Neural progenitor cell (in vitro differentiated cells): ENCODE measurements around the gene LRP4. TPM values are rescaled to one million over a fixed set of nuclear protein-coding genes. Genes with fewer than 3 reads are reported as not detected.
"Not testable (repeated sequence)": the region's sequence is repeated elsewhere in the genome, so short reads cannot be mapped to it uniquely, and the experiment has no call there.

Experiments
- DNase-seq: peaks from one replicate; pipeline ENCODE4 v3.0.0-alpha.2; 2016; ENCODE audit warnings: low spot score
- H2AFZ ChIP-seq: fragments of 200-600 bp; sonication (generic); replicated peaks from 2 replicates; pipeline ENCODE4 v1.6.1; 2016; ENCODE audit warnings: antibody characterized with exemption
- H3F3A ChIP-seq: fragments of 200-600 bp; sonication (generic); 2 replicates; pipeline ENCODE4 v1.6.1; 2016; ENCODE audit warnings: antibody characterized with exemption, low read depth
- H3K27ac ChIP-seq: fragments of 200-600 bp; sonication (generic); 2 replicates; pipeline ENCODE4 v1.5.1; 2016; ENCODE audit warnings: mild to moderate bottlenecking
- H3K27me3 ChIP-seq: fragments of 200-600 bp; sonication (generic); 2 replicates; pipeline ENCODE4 v1.6.1; 2016; ENCODE audit warnings: mild to moderate bottlenecking, moderate library complexity
- H3K36me3 ChIP-seq: fragments of 200-600 bp; sonication (generic); 2 replicates; pipeline ENCODE4 v1.5.1; 2016
- H3K4me1 ChIP-seq: fragments of 200-600 bp; sonication (generic); 2 replicates; pipeline ENCODE4 v1.6.1; 2016; ENCODE audit warnings: mixed run types
- H3K4me2 ChIP-seq: fragments of 200-600 bp; sonication (generic); 2 replicates; pipeline ENCODE4 v1.6.1; 2016
- H3K4me3 ChIP-seq: fragments of 200-600 bp; sonication (generic); 2 replicates; pipeline ENCODE4 v1.5.1; 2016
- H3K79me2 ChIP-seq: fragments of 200-600 bp; sonication (generic); 2 replicates; pipeline ENCODE4 v1.6.1; 2016; ENCODE audit warnings: low read depth
- H3K9ac ChIP-seq: fragments of 200-600 bp; sonication (generic); 2 replicates; pipeline ENCODE4 v1.6.1; 2016
- H3K9me3 ChIP-seq: fragments of 200-600 bp; sonication (generic); 2 replicates; pipeline ENCODE4 v1.5.1; 2016; ENCODE audit warnings: low read depth
- H4K20me1 ChIP-seq: fragments of 200-600 bp; sonication (generic); 2 replicates; pipeline ENCODE4 v1.6.1; 2016; ENCODE audit warnings: low read depth
- H3K27ac Mint-ChIP-seq: 3 replicates; pipeline ENCODE4 v1.8.0; 2021; ENCODE audit warnings: mixed read lengths
- H3K27me3 Mint-ChIP-seq: 2 replicates; pipeline ENCODE4 v1.8.0; 2022; ENCODE audit warnings: low read depth, mild to moderate bottlenecking, inconsistent platforms, moderate library complexity, mixed read lengths; ENCODE audit not compliant: insufficient read depth
- H3K36me3 Mint-ChIP-seq: 3 replicates; pipeline ENCODE4 v1.8.0; 2021; ENCODE audit warnings: mixed read lengths
- H3K4me1 Mint-ChIP-seq: 3 replicates; pipeline ENCODE4 v1.8.0; 2021; ENCODE audit warnings: mixed read lengths
- H3K4me3 Mint-ChIP-seq: 3 replicates; pipeline ENCODE4 v1.8.0; 2021; ENCODE audit warnings: mild to moderate bottlenecking, moderate library complexity, mixed read lengths
- H3K9me3 Mint-ChIP-seq: 3 replicates; pipeline ENCODE4 v1.8.0; 2020; ENCODE audit warnings: mixed read lengths
- CTCF ChIP-seq: fragments of 200-600 bp; sonication (generic); IDR thresholded peaks from 2 replicates; pipeline ENCODE4 v1.5.1; 2017; ENCODE audit warnings: antibody characterized with exemption, mild to moderate bottlenecking
- EZH2 ChIP-seq: fragments of 200-600 bp; sonication (generic); IDR thresholded peaks from 2 replicates; pipeline ENCODE4 v1.6.1; 2017; ENCODE audit warnings: antibody characterized with exemption, mild to moderate bottlenecking, moderate library complexity
- EZH2phosphoT487 ChIP-seq: fragments of 200-600 bp; sonication (generic); IDR thresholded peaks from 2 replicates; pipeline ENCODE4 v1.6.1; 2017; ENCODE audit warnings: antibody characterized with exemption
- total RNA-seq: library from RNA; depleted of rRNA; stranded (reverse); fragments of >200 nt; gene quantifications from 2 replicates; pipeline ENCODE4 v1.2.3, GENCODE V29; 2015; ENCODE audit warnings: low replicate concordance

LRP4 gene
- total RNA-seq, 1 donor from 2014 or later: 12.0 TPM

GRCh38 chr11:46930089-46930488 lies 11.7 kb upstream of the LRP4 start:
- Mint-ChIP-seq H3K27ac (peak overlapping the region; percentile 4), H3K27me3 (peaks cover 6% of the 10 kb centered on the region), H3K4me3 (no peak overlapping the region), H3K9me3 (peaks cover 31% of the 10 kb centered on the region), H3K4me1 (peaks cover 10% of the 10 kb centered on the region), H3K36me3 (peaks cover 6% of the 10 kb centered on the region)
- no peak overlapping the region for H3K9ac ChIP-seq
- H3K27me3 ChIP-seq: no peaks in the 10 kb centered on the region
- H3K4me1 ChIP-seq: no peaks in the 10 kb centered on the region
- no peak overlapping the region for H2AFZ ChIP-seq
- H3F3A ChIP-seq: peaks cover under 1% of the 10 kb centered on the region
- no peak overlapping the region for H3K27ac ChIP-seq
- no peak for TF ChIP-seq CTCF
- no peak for TF ChIP-seq EZH2
- TF ChIP-seq EZH2phosphoT487: no peak
- H3K4me3 ChIP-seq: no peak overlapping the region
- H3K79me2 ChIP-seq: no peaks in the 10 kb centered on the region
- no peaks in the 10 kb centered on the region for H4K20me1 ChIP-seq
- no peak for DNase-seq
- H3K9me3 ChIP-seq: no peaks in the 10 kb centered on the region
- no peaks in the 10 kb centered on the region for H3K36me3 ChIP-seq
- no peak overlapping the region for H3K4me2 ChIP-seq

DNA sequence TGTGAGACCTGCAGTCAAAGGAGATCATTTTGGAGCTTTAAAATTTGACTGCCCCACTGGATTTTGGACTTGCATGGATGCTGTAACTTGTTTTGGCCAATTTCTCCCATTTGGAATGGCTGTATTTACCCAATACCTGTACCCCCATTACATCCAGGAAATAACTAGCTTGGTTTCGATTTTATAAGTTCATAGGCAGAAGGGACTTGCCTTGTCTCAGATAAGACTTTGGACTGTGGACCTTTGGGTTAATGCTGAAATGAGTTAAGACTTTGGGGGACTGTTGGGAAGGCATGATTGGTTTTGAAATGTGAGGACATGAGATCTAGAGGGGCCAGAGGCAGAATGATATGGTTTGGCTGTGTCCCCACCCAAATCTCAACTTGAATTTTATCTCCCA lies 10.4 kb upstream of the LRP4 start:
- H3K9me3 ChIP-seq, H4K20me1 ChIP-seq, H3K4me3 Mint-ChIP-seq, H3K36me3 ChIP-seq, H3F3A ChIP-seq, H3K79me2 ChIP-seq, H3K27me3 ChIP-seq, H3K4me2 ChIP-seq, H3K4me3 ChIP-seq, H3K27ac ChIP-seq, H3K36me3 Mint-ChIP-seq, DNase-seq, H3K4me1 ChIP-seq, H3K9ac ChIP-seq, H2AFZ ChIP-seq: not testable (repeated sequence)
- Mint-ChIP-seq H3K9me3 (peaks cover 32% of the 10 kb centered on the region), H3K27ac (peak overlapping the region; percentile 85), H3K27me3 (peaks cover 11% of the 10 kb centered on the region), H3K4me1 (peaks cover 12% of the 10 kb centered on the region)

- H3K27ac Mint-ChIP-seq, H3K27me3 ChIP-seq: not testable (repeated sequence)
Observed at GRCh38 chr11:46927928-46928327, 9.6 kb upstream of the LRP4 start.

DNA sequence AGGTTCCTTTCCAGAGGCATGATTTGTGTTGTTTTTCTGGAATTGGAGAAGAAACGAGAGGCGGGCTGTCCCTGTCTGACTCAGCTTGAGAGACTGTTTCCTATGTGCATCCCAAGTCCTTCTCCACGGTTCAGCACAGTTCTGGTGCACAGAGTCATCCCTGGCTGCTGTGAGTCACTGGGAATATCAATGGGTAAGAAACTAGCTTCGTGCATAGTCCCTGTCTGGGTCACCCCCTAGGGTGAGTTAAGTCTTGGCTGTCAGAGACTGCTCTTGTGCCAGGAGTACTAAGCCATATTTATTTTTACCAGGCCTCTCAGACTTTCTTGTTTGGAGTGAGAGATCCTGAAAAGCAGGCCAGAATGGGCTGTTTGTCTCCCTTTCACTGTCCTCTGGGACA lies 2.4 kb upstream of the LRP4 start:
- TF ChIP-seq EZH2: no peak
- no peak for TF ChIP-seq EZH2phosphoT487
- no peak for TF ChIP-seq CTCF
- H4K20me1 ChIP-seq: peaks cover 12% of the 10 kb centered on the region
- H3K9me3 ChIP-seq: no peaks in the 10 kb centered on the region
- H3K4me1 ChIP-seq: peaks cover 10% of the 10 kb centered on the region
- H3K9ac ChIP-seq: no peak overlapping the region
- H3K36me3 ChIP-seq: no peaks in the 10 kb centered on the region
- H2AFZ ChIP-seq: no peak overlapping the region
- Mint-ChIP-seq H3K27ac (peak overlapping the region; percentile 82), H3K4me3 (peak overlapping the region; percentile 52), H3K36me3 (peaks cover 3% of the 10 kb centered on the region), H3K4me1 (peaks cover 49% of the 10 kb centered on the region), H3K9me3 (peaks cover 3% of the 10 kb centered on the region), H3K27me3 (peaks cover 12% of the 10 kb centered on the region)
- no peak overlapping the region for H3K4me2 ChIP-seq
- H3K27ac ChIP-seq: no peak overlapping the region
- no peak overlapping the region for H3K4me3 ChIP-seq
- peaks cover 12% of the 10 kb centered on the region for H3K27me3 ChIP-seq
- H3K79me2 ChIP-seq: peaks cover 14% of the 10 kb centered on the region
- H3F3A ChIP-seq: peaks cover 29% of the 10 kb centered on the region
- DNase-seq: no peak

More at GRCh38 chr11:46927928-46928327, 9.6 kb upstream of the LRP4 start:
- H4K20me1 ChIP-seq, H3K4me2 ChIP-seq, H3K4me1 ChIP-seq, H3K36me3 Mint-ChIP-seq, H3K27ac ChIP-seq, H3K4me3 ChIP-seq, H3K79me2 ChIP-seq, H2AFZ ChIP-seq, H3K36me3 ChIP-seq, H3F3A ChIP-seq, H3K9me3 ChIP-seq, H3K4me3 Mint-ChIP-seq, DNase-seq, H3K9ac ChIP-seq: not testable (repeated sequence)
- Mint-ChIP-seq H3K9me3 (peaks cover 30% of the 10 kb centered on the region), H3K4me1 (peaks cover 16% of the 10 kb centered on the region), H3K27me3 (peaks cover 11% of the 10 kb centered on the region)
